OCI-M2 (cell line): ENCODE data around the gene VMO1.
"Not testable (repeated sequence)": the region's sequence is repeated elsewhere in the genome, so short reads cannot be mapped to it uniquely, and the experiment has no call there.

Experiments
- DNase-seq: peaks from one replicate; lab custom pipeline; 2025; ENCODE audit not compliant: unreplicated experiment; lab: John Stamatoyannopoulos, UW

Gene VMO1, protein sequence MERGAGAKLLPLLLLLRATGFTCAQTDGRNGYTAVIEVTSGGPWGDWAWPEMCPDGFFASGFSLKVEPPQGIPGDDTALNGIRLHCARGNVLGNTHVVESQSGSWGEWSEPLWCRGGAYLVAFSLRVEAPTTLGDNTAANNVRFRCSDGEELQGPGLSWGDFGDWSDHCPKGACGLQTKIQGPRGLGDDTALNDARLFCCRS

DNA sequence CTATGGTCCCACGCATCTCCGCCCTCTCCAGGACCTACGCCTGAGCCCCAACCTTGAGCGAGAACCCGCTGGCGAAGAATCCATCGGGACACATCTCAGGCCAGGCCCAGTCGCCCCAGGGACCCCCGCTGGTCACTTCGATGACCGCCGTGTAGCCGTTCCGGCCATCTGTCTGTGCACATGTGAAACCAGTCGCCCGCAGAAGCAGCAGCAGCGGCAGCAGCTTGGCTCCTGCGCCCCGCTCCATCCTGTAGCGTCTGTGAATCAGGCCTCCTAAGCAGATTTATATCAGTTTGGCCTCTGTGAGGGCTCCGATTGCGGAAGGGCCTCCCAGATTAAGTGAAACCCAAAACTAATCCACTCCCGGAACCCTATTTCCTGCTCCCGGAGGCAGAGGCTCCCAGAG, at the start of gene VMO1:
Gene VMO1 (minus strand): TSS at position 259 of the 406 bp plus-strand sequence. CDS start 12 bp downstream, at position 247.
- DNase-seq = no peak

DNA sequence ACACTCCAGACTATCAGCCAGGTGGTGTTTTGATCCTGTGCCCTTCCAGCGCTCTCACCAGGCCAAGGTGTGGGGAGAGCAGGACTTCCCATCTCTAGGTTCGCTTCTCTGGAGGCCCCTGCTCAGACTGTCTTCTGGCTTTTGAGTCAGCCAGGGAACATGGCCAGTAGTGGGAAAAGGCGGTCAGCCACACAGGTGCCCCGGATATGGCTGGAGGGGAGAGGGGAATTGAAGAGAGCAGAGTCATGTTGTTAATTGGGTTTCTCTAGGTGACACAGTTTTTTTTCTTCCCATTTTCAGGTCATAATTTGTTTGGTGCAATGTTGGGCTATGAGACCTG, 48.5 kb upstream of the VMO1 start:
- DNase-seq = no peak

DNA sequence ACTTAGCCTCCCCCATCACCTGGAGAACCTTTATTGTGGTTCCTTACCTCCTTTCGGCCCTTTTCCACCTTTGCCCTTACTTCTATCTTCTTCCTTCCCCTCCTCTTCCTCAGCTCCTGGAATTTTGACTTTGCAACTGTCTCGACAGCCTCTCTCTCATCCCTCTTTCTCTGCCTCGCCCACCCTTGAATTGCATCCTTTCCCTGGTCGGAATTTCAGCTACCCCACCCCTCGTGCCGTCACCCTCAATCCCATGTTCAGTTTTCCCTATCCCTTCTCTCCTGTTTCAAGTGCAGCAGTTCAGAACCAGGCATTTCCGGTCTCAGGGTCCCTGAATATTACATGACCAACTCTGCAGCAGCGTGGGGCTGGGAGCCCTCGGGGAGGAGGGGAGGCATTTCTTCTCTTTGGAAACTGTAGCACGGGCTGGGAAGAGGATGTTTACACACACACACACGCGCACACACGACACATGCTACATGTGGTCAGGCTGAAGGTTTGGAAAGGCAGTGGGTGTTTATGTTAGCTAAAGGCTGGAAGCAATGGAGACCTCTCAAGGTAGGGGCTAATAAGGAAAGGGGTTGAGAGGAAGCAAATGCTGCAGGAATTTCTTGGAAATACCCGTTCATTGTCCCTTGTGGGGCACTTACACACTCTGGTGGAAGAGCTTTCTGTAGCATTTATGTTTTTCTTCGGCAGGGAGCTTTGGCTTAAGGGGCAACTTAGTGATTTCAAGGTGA, 47.9 kb upstream of the VMO1 start:
- no peak for DNase-seq

DNA sequence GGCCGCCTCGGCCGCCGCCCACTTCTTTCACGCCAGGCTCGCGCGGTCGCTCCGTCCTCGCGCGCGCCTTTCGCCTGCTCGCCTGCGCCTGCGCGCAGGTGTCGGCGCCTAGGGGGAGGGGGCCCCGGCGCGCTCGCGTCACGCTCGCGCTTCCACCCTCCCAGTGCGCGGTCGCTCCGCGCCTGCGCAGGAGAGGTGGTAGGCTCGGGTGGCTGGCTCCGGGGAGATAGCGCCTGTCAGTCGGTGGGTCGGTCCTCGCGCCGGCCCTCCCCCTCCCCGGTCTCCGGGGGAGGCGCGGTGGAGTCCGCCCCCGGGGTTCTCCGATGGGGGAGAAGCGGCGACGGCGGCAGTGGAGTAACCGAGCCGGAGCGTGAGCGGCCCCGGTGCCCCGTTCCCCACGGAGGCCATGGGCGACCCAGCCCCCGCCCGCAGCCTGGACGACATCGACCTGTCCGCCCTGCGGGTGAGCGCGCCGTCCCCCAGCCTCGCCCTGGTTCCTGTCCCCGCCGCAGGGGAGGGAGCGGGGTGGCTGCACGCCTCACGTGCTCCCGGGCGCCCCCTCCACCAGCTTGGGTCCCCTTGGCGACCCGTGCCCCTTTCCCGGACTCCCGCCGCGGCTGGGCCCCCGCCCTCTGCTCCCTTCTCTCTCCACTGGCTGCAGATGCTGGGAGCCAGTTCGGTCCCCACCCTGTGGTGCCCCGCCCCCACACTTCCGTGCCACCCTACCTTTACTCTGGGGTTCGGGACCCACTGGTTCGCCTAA, 47.2 kb upstream of the VMO1 start, which contains the start of gene MINK1:
Gene MINK1 (plus strand): TSS at position 163 of the 763 bp plus-strand sequence. CDS start 244 bp downstream, at position 407.
- DNase-seq = no peak

GRCh38 chr17:4832829-4833177, 46.6 kb upstream of the VMO1 start:
- DNase-seq = not testable (repeated sequence)

DNA sequence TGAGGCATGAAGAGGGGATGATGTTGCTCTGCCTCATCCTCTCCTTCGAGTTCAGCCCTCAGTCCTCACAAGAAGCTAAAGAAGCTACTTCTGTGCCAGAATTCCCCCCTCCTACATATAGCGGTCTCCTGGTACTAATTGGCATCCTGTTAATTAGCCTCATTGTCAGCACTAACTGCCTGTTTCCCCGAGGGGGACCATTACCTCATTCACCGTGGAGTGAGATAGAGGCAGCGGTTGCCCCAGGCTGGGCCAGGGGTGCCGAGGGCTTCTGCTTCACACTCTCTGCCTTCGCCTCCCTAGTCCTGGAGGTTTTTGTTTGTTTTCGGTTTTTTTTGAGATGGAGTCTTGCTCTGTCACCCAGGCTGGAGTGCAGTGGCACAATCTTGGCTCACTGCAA, 41.2 kb upstream of the VMO1 start:
- no peak for DNase-seq

DNA sequence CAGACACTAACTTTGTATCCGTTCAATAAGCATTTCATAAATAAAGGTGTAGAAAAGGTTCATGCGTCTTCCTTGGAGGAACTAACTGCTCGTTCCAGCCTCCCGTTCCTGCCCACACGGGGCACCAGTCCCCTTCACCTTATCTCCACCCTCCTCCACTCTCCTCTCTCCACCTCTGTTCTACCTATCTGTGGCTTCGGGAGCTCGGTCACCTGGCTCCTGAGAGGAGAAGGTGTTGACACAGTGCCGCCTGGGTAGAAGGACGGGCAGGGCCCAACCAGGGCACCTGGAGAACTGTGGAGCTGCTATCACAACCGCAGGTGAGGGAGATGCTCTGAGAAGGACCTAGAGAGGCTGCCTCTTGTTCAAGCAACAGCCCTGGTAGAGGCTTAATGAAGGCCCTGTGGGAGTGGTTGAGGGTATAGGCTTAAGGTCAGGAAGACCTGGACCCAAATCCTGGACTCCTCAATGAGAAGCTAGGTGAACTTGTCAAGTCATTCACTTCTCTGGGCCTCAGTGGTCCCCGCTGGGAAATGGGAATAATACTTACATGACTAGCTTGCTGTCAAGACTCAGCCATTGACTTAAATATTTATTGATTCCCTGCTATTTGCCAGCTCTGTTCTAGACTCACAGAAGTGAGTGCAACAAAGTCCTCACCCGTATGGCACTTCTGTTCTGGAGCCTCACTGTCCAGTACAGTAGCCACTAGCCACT, 37.4 kb upstream of the VMO1 start:
- no peak for DNase-seq

DNA sequence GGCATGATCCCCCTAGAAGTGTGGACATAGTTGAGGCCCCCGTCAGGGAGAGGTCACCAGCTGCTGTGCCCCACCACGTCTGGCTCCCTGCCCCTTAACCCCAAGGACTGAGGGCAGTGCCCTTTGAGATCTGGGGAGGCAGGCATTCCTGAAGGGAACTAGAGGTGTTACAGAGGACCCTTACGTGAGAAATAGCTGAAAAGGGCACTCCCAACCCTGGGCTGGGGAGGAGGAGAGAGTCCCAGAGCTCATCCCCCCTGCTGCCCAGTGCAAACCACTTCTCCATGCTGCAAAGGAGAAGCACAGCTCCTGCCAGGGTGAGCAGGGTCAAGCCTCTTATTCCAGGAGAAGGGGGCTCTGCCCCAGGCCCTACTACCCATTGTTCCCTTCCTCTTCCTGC, 36.7 kb upstream of the VMO1 start:
- no peak for DNase-seq

GRCh38 chr17:4818276-4818675, 32.1 kb upstream of the VMO1 start:
- DNase-seq = no peak

DNA sequence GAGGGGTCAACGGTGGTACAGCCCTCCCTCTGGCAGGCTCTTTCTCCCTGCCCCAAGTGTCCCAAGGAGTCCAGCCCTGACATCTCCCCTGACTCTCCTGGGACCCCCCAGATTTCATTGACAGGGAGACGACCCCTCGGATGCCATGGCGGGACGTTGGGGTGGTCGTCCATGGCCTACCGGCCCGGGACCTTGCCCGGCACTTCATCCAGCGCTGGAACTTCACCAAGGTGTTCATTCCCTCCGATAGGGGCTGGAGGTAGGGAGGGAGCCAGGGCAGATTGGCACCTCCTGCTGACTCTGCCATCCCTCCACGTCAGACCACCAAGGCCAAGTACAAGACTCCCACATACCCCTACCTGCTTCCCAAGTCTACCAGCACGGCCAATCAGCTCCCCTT, 30.7 kb upstream of the VMO1 start:
- no peak for DNase-seq

DNA sequence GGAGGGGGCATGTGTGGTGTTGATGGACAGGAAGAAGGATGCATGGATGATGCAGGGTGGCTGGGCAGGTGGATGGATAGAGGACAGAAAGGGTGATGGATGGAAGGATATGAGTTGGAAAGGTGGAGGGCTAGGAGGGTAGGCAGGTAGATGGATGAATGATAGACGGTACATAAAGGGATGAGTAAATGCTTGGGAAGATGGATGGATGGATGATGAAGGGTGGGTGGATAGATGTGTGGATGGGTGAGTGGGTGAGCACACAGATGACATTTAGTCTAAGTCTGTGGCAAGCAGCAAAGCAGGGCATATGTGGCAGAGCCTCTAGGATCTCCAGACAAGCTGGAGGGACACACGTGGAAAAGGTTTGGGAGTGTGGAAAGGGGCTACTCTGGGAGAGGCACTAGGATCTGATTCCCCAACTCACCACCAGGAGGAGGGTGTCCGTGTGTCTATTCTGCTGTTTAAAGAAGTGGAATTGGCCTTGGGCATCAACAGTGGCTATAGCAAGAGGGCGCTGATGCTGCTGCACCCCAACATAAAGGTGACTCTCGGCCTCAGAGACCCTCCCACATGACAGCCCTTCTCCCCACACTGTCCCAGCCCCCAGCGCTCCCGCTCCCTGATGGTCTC, 29.0 kb upstream of the VMO1 start:
- no peak for DNase-seq

- DNase-seq = no peak
Measured at GRCh38 chr17:4812690-4813089, 26.5 kb upstream of the VMO1 start.

DNA sequence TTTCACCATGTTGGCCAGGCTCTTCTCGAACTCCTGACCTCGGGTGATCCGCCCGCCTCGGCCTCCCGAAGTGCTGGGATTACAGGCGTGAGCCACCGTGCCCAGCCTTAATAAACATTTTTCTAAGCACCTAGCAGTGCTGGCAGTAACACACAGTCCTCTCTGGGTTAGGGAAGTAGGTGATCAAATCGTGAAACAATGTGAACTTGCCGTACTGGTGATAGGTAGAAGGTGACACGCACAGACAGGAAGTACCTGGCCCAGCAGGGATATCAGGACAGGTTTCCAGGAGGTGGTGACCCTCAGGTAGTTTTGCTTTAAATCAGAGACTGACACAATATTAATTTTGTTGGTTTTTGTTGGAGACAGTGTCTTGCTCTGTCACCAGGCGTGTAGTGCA, 25.3 kb upstream of the VMO1 start:
- DNase-seq = no peak

DNA sequence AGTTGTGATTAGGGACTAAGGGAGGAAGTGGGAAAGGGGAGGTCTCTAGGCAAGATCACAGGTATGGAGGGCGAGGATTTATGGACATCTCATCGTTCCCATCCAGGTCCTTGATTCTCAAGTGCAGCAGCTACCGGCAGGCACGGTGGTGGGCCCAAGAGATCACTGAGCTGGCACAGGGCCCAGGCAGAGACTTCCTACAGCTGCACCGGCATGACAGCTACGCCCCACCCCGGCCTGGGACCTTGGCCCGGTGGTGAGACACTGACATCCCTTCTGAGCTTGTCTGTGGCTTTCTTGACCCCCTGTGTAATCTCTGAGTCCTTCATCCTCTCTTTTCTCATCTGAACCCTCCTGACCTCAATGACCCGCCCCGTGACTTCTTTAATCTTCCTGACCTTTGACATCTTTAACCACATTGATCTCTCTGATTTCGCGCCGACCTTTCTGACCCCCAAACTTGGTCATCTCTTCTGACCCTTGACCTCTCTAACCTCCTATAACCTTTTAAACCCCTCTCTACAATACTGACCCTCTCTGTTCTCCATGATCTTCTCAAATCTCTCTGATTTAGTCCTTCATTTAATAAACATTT, 24.6 kb upstream of the VMO1 start:
- DNase-seq = no peak

GRCh38 chr17:4808378-4808767, 22.2 kb upstream of the VMO1 start:
- no peak for DNase-seq

DNA sequence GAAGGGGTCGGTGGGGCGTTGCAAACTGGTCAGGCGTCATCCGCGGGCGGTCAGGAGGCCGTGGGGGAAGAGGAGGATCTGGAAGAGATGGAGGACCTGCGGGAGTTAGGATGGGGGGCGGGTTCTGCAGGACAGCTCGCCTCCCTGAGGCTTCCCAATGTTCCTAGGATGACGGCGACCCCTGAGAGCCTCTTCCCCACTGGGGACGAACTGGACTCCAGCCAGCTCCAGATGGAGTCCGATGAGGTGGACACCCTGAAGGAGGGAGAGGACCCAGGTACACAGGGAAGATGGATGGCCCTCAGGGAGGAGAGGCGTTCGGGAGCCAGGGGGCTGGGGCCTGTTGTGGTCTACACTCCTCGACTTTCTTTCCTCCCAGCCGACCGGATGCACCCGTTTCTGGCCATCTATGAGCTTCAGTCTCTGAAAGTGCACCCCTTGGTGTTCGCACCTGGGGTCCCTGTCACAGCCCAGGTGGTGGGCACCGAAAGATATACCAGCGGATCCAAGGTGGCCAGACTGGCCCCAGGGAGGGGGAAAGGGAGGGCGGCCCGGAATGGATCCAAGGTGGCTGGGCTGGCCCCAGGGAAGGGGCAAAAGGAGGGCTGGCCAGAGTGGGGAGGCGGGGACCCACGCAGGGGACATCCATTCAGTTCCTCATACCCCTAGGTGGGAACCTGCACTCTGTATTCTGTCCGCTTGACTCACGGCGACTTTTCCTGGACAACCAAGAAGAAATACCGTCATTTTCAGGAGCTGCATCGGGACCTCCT, 21.6 kb upstream of the VMO1 start:
- no peak for DNase-seq

GRCh38 chr17:4806777-4807604, 20.8 kb upstream of the VMO1 start, which contains the start of gene PLD2:
TSS of gene PLD2 (plus strand) at chr17:4807152. CDS start at chr17:4807773, 621 bp downstream.
- peak; percentile 8 for DNase-seq

DNA sequence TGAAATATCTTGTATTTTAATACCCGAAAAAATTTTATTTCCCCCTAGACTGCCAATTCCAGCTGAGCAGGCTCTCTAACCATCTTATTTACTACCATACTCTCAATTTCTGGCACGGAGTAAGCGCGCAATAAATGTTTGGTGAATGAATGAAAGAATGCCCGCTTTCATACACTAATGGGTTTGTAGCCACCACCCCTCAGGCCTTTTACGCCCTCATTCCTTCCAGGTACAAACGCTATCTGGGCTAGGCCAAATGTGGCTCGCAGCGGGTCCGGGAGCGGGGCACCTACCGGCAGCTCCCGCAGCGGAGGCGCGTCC, 20.3 kb upstream of the VMO1 start:
- no peak for DNase-seq

- no peak for DNase-seq
Measured at GRCh38 chr17:4802228-4802627, 16.1 kb upstream of the VMO1 start, which contains the start of gene C17orf114. TSS of gene C17orf114 (minus strand) at chr17:4802328.
